Measurements from ENCODE around the gene NINJ2.

GRCh38 chr12:520119-520518 is 143.1 kb downstream of the NINJ2 start:
- TF ChIP-seq EP300 (IDR thresholded peaks at IDR 0.05; ENCODE audit: low read depth), result no peak
- TF ChIP-seq, protein P1, sequence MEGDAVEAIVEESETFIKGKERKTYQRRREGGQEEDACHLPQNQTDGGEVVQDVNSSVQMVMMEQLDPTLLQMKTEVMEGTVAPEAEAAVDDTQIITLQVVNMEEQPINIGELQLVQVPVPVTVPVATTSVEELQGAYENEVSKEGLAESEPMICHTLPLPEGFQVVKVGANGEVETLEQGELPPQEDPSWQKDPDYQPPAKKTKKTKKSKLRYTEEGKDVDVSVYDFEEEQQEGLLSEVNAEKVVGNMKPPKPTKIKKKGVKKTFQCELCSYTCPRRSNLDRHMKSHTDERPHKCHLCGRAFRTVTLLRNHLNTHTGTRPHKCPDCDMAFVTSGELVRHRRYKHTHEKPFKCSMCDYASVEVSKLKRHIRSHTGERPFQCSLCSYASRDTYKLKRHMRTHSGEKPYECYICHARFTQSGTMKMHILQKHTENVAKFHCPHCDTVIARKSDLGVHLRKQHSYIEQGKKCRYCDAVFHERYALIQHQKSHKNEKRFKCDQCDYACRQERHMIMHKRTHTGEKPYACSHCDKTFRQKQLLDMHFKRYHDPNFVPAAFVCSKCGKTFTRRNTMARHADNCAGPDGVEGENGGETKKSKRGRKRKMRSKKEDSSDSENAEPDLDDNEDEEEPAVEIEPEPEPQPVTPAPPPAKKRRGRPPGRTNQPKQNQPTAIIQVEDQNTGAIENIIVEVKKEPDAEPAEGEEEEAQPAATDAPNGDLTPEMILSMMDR (IDR thresholded peaks at IDR 0.05), result no peak
